HEK293T (cell line): ENCODE measurements around the gene OSTN.

Experiments
- CTCF ChIA-PET: fragments of 350-600 bp; formaldehyde crosslinking; extraction: SDS; loops from one replicate; lab custom pipeline; 2021; ENCODE audit warnings: antibody characterized with exemption, inconsistent platforms; lab: Yijun Ruan, JAX
- POLR2A ChIA-PET: fragments of 350-600 bp; formaldehyde crosslinking; extraction: SDS; loops from one replicate; lab custom pipeline; 2020; ENCODE audit warnings: antibody characterized with exemption, inconsistent platforms; lab: Yijun Ruan, JAX
- DNase-seq: peaks from one replicate; pipeline ENCODE4 v3.0.0; 2012; ENCODE audit warnings: mixed read lengths; ENCODE audit errors: extremely low spot score
- ARNT ChIP-seq: fragments of 450-650 bp; IDR thresholded peaks from 2 replicates; pipeline ENCODE4 v1.6.1; 2017; ENCODE audit warnings: mild to moderate bottlenecking
- BHLHE40 ChIP-seq: fragments of 450-650 bp; IDR thresholded peaks from 2 replicates; pipeline ENCODE4 v1.6.1; 2016; ENCODE audit warnings: mild to moderate bottlenecking, moderate library complexity, borderline replicate concordance
- CTBP1 ChIP-seq: fragments of 450-650 bp; IDR thresholded peaks from 2 replicates; pipeline ENCODE4 v1.6.1; 2016; ENCODE audit warnings: borderline replicate concordance
- ELF4 ChIP-seq: fragments of 450-650 bp; IDR thresholded peaks from 2 replicates; pipeline ENCODE4 v1.6.1; 2017; ENCODE audit warnings: antibody characterized with exemption
- FOXA1 ChIP-seq: fragments of 450-650 bp; IDR thresholded peaks from 2 replicates; pipeline ENCODE4 v1.6.1; 2016; ENCODE audit warnings: mild to moderate bottlenecking
- FOXK2 ChIP-seq: fragments of 450-650 bp; IDR thresholded peaks from 2 replicates; pipeline ENCODE4 v1.6.1; 2016; ENCODE audit warnings: mild to moderate bottlenecking
- FOXM1 ChIP-seq: fragments of 450-650 bp; IDR thresholded peaks from 2 replicates; pipeline ENCODE4 v1.6.1; 2017; ENCODE audit warnings: mild to moderate bottlenecking, borderline replicate concordance
- HDGF ChIP-seq: fragments of 450-650 bp; IDR thresholded peaks from 2 replicates; pipeline ENCODE4 v1.6.1; 2017; ENCODE audit warnings: antibody characterized with exemption, borderline replicate concordance
- L3MBTL2 ChIP-seq: fragments of 450-650 bp; conservative IDR thresholded peaks from 2 replicates; pipeline ENCODE4 v1.6.1; 2016; ENCODE audit warnings: mild to moderate bottlenecking
- LEF1 ChIP-seq: fragments of 450-650 bp; IDR thresholded peaks from 2 replicates; pipeline ENCODE4 v1.6.1; 2017; ENCODE audit warnings: mild to moderate bottlenecking, borderline replicate concordance
- NFRKB ChIP-seq: fragments of 450-650 bp; IDR thresholded peaks from 2 replicates; pipeline ENCODE4 v1.6.1; 2016; ENCODE audit warnings: mild to moderate bottlenecking, moderate library complexity
- SP1 ChIP-seq: fragments of 450-650 bp; IDR thresholded peaks from 2 replicates; pipeline ENCODE4 v1.6.1; 2017
- SUZ12 ChIP-seq: fragments of 450-650 bp; IDR thresholded peaks from 2 replicates; pipeline ENCODE4 v1.6.1; 2016; ENCODE audit warnings: mild to moderate bottlenecking
- TARDBP ChIP-seq: fragments of 450-650 bp; IDR thresholded peaks from 2 replicates; pipeline ENCODE4 v1.6.1; 2016
- ZNF384 ChIP-seq: fragments of 450-650 bp; IDR thresholded peaks from 2 replicates; pipeline ENCODE4 v1.6.1; 2016
- TF ChIP-seq, protein P1 (sequence below): fragments of 450-650 bp; IDR thresholded peaks from 2 replicates; pipeline ENCODE4 v1.6.1; 2016

The OSTN gene

DNA sequence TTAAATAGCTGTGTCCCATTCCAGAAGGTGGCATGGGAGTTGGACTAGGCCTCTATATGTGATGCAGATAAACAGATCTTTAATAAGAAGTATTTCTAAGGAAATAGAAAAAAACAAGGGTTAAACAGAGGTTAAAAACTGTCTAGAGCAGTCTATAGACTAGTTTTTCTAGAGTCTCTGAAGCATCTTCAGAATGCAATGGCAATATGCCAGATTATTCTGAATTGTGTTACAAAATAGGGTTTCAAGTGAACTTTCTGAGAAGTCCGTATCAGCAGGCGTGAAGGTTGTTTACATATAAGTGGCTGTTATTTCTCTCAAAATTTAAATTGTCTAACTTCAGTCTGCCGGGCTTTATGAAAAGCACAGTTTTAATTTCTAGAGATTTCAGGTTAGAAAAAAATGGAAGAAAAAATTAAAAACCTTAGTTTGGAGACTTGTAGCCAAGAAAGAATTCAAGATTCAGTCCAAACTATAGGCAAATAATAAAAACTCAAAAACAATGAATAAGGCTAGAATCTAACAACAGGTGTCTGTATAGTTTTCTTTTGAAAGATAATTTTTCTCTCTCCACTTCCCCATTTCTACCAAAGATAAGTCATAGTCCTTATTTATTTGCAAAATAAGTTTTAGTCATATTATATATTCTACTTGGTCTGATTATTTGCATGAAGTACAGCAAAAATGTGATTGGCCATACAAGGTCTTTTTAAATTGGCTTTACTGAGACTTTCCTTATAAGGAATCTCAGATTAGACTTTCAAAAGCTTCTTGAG lies 55.2 kb downstream of the OSTN start:
- CTCF ChIA-PET, result no interaction called here
- no peak for DNase-seq
- POLR2A ChIA-PET, result no interaction called here
- TF ChIP-seq BHLHE40, result no peak
- TF ChIP-seq, protein P1, sequence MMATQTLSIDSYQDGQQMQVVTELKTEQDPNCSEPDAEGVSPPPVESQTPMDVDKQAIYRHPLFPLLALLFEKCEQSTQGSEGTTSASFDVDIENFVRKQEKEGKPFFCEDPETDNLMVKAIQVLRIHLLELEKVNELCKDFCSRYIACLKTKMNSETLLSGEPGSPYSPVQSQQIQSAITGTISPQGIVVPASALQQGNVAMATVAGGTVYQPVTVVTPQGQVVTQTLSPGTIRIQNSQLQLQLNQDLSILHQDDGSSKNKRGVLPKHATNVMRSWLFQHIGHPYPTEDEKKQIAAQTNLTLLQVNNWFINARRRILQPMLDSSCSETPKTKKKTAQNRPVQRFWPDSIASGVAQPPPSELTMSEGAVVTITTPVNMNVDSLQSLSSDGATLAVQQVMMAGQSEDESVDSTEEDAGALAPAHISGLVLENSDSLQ, result no peak
- TF ChIP-seq ELF4, result no peak
- TF ChIP-seq LEF1, result no peak
- no peak for TF ChIP-seq L3MBTL2
- TF ChIP-seq FOXM1, result no peak
- TF ChIP-seq ARNT, result no peak
- TF ChIP-seq SUZ12, result no peak
- no peak for TF ChIP-seq ZNF384
- TF ChIP-seq SP1, result no peak
- no peak for TF ChIP-seq CTBP1
- no peak for TF ChIP-seq FOXK2
- no peak for TF ChIP-seq HDGF
- no peak for TF ChIP-seq TARDBP
- TF ChIP-seq NFRKB, result no peak

DNA sequence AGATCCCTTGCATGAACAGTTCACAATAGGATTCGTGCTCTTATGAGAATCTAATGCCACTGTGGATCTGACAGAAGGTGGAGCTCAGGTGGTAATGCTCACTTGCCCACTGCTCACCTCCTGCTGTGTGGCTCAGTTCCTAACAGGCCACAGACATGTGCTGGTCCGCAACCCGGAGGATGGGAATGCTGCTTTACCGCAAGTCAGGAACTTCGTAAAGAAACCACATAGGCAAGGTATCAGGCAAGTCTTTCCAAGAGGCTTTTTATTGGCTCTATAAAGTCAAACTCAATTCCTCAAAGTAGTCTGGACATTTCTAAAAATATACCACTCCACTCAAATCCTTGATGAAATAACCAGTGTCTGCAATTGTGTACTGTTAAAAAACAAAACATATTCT lies 56.1 kb downstream of the OSTN start:
- ChIA-PET CTCF (no interaction called here), POLR2A (no interaction called here)
- TF ChIP-seq L3MBTL2, result no peak
- DNase-seq, result no peak

DNA sequence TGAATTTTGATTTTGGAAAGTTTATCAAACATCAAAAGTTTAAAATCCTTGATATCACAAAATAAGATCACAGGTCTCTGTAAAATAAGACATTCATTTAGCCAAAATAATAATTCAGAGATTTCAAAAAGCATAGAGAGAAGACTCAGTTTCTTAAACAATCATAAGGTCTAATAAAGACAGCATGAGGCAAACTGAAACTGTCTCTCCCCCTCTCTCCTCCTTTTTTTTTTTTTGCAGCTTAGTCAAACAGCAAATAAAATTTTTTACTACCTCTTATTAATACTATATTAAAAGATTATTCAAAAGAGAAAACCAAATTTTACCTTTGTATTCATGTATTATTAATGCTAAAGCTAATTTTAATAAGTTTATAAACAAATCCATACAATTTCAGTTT lies 57.4 kb downstream of the OSTN start:
- TF ChIP-seq L3MBTL2 (no peak), LEF1 (no peak), SP1 (no peak), FOXM1 (no peak)
- TF ChIP-seq, protein P1, result no peak
- ChIA-PET CTCF (no interaction called here), POLR2A (no interaction called here)
- no peak for DNase-seq

DNA sequence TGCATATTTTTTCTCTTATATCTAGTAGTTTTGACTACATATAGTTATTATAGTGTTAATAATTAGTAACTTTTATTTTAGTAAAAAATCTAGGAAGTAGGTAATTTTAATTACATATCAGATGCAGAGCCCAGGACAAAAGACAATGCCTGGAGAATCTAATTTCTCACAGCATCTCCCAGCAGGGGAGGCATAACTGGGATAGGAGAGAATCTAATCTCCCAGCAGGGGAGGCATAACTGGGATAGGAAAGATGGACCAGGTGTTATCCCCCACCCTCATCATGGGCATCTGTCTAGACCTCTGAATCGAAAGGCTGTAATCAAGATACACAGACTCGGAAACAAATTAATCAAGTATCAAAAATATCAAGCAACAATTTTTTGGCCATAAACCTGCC lies 58.2 kb downstream of the OSTN start:
- ChIA-PET CTCF (no interaction called here), POLR2A (no interaction called here)
- no peak for DNase-seq
- TF ChIP-seq LEF1, result no peak

DNA sequence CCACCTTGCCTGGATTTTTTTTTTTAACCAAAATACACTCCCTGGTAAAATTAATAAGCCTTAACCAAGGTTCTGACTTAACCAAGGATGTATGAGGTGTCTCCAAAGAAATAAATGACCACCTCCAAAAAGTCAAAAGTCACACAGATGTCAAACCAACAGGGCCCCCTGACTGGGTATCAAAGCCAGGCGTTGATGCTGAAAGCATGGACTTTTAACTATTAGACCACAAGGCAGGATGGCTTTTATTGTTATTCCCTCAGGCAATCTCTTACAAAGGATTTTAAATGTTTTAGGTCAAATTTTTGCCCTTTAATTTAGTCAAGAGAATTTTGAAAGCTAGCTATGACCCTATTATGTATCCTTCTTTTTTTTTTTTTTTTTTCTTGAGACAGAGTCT lies 60.4 kb downstream of the OSTN start:
- ChIA-PET CTCF (no interaction called here), POLR2A (no interaction called here)
- no peak for TF ChIP-seq FOXA1
- no peak for DNase-seq

DNA sequence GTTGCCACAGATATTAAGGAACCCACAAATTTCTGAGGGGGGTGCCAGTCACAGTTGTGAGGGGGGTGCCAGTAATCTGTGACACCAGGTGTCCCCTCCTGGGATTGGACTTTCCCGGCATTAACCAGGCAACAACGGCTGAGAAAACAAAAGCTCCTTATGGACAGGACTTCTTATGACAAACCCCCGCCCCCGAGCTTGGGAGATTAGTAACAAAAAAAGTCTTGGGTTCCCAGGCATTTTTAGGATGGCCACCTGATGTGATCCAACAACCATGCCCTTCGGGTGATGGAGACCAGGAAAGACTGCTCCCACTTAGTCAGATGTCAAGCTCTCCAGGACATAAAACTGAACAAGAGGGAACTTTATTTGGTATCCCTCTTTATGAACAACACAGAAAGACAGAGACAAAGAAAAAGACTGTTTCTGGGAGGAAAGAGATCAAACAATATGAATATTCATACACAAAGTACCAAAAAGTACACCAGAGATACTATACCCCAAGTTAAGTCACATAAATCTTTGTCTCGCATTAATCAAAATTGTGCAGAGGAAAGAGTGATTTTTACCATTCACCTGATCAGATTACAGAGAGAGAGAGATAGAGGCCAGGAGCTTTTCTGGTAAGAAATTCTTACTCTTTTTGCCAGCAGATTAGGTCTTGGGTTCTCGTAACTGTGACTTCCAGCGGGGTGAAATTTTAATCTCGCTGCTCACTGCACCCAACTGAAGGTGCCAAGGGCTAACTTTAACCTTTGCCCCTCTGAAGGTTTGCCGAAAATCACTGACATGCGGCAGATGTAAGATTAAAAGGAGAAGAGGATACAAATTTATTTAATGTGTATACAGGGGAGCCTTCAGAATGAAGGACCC lies 61.6 kb downstream of the OSTN start:
- TF ChIP-seq SUZ12 (no peak), ARNT (no peak), FOXK2 (no peak), L3MBTL2 (no peak), ZNF384 (no peak), SP1 (no peak), FOXA1 (no peak), LEF1 (no peak), HDGF (no peak)
- TF ChIP-seq, protein P1, result no peak

DNA sequence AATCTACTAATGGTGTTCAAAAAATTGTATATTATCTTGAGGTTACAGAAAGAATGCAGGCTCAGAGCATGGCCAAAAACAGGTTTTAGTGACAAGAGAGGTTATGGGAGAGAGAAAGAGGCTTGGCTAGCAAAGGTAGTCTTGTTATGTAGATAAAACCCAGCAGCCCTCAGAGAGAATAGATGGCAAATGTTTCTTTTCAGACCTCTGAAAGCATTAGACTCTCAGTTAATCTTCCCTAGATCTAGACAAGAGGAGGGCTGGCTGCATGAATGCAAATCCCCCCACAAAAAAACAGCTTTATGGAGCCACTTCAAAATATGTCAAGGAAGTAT lies 62.2 kb downstream of the OSTN start:
- ChIA-PET CTCF (interaction anchor here (0.7 kb wide), 1 partner anchor 15 kb away, joined by 3 read pairs; no protein-coding TSS in a partner anchor), POLR2A (no interaction called here)
- TF ChIP-seq FOXM1 (no peak), LEF1 (no peak), TARDBP (no peak), SUZ12 (no peak), HDGF (no peak), CTBP1 (no peak)
- no peak for DNase-seq

More for the DNA sequence above, 61.6 kb downstream of the OSTN start:
- no peak for DNase-seq
- CTCF ChIA-PET, result no interaction called here
- POLR2A ChIA-PET, result interaction anchor here (0.6 kb wide), 1 partner anchor 68 kb away, joined by 3 read pairs; no protein-coding TSS in a partner anchor
